Peyer's patch (tissue), 4 donors: Measurements from ENCODE around the gene IL22. TPM values are rescaled to one million over a fixed set of nuclear protein-coding genes. Genes with fewer than 3 reads are reported as not detected.

Source experiments
- total RNA-seq, 4 donors: library from RNA; depleted of rRNA; stranded (reverse); fragments of >200 nt; gene quantifications; one replicate each; pipeline ENCODE4 v1.1.0, GENCODE V29; 2016

The IL22 gene
- total RNA-seq, 4 donors from 2014 or later = not detected

Other genes with a start within 250 kb of the IL22 start
- not detected for gene IFNG, start 93.9 kb downstream of the IL22 start, total RNA-seq
- not detected for gene IL26, start 27.8 kb downstream of the IL22 start, total RNA-seq
- gene MDM1, start 78.8 kb upstream of the IL22 start, total RNA-seq = 10 to 100 TPM in 3 of 4 donors, 1 to 10 TPM in 1; 5.2 to 46.2 (median 14.5) TPM